SK-N-SH treated with all-trans-retinoic acid at 6 μM for 48 hours (cell line): ENCODE measurements around the gene AVEN.

ENCODE experiments used
- ATAC-seq: fragments of 200-7000 bp; cut with Tn5 transposase; 3 replicates; pipeline ENCODE4 v1.9.1; 2020; ENCODE audit warnings: mild to moderate bottlenecking, moderate library complexity
- ARNTL ChIP-seq: fragments of 450-650 bp; formaldehyde crosslinking; IDR thresholded peaks from 2 replicates; pipeline ENCODE4 v1.5.0; 2020; ENCODE audit warnings: low read depth, mild to moderate bottlenecking, moderate library complexity, borderline replicate concordance
- BACH2 ChIP-seq: fragments of 250-450 bp; sonication (Bioruptor Pico); IDR thresholded peaks from 2 replicates; pipeline ENCODE4 v1.9.0; 2021; ENCODE audit warnings: mild to moderate bottlenecking, borderline replicate concordance
- CSDC2 ChIP-seq: fragments of 250-450 bp; sonication (Bioruptor Pico); IDR thresholded peaks from 2 replicates; pipeline ENCODE4 v1.5.0; 2020; ENCODE audit warnings: mild to moderate bottlenecking, moderate library complexity
- ESRRG ChIP-seq: fragments of 250-450 bp; sonication (Bioruptor Pico); IDR thresholded peaks from 2 replicates; pipeline ENCODE4 v1.6.1; 2021; ENCODE audit warnings: mild to moderate bottlenecking
- GLIS3 ChIP-seq: fragments of 250-450 bp; sonication (Bioruptor Pico); IDR thresholded peaks from 2 replicates; pipeline ENCODE4 v1.5.0; 2020; ENCODE audit warnings: mild to moderate bottlenecking, moderate library complexity
- ISL1 ChIP-seq: fragments of 250-450 bp; sonication (Bioruptor Pico); IDR thresholded peaks from 2 replicates; pipeline ENCODE4 v2.1.2; 2022; ENCODE audit warnings: mild to moderate bottlenecking, moderate library complexity
- OSR1 ChIP-seq: fragments of 250-450 bp; sonication (Bioruptor Pico); IDR thresholded peaks from 2 replicates; pipeline ENCODE4 v1.8.0; 2022; ENCODE audit warnings: moderate library complexity, mild to moderate bottlenecking, inconsistent platforms
- PPARA ChIP-seq: fragments of 250-450 bp; sonication (Bioruptor Pico); IDR thresholded peaks from 2 replicates; pipeline ENCODE4 v1.5.0; 2020; ENCODE audit warnings: mild to moderate bottlenecking, borderline replicate concordance
- RARB ChIP-seq: fragments of 250-450 bp; sonication (Bioruptor Pico); IDR thresholded peaks from 2 replicates; pipeline ENCODE4 v1.8.0; 2021; ENCODE audit warnings: mild to moderate bottlenecking, moderate library complexity
- SNAI2 ChIP-seq: fragments of 250-450 bp; sonication (Bioruptor Pico); IDR thresholded peaks from 2 replicates; pipeline ENCODE4 v1.5.0; 2020; ENCODE audit warnings: mild to moderate bottlenecking, moderate library complexity
- TCF4 ChIP-seq: fragments of 250-450 bp; sonication (Bioruptor Pico); IDR thresholded peaks from 2 replicates; pipeline ENCODE4 v1.8.0; 2021; ENCODE audit warnings: mild to moderate bottlenecking, moderate library complexity, borderline replicate concordance
- TOX ChIP-seq: fragments of 250-450 bp; sonication (Bioruptor Pico); IDR thresholded peaks from 2 replicates; pipeline ENCODE4 v1.8.0; 2021; ENCODE audit warnings: mild to moderate bottlenecking, moderate library complexity, borderline replicate concordance
- ZC3H10 ChIP-seq: fragments of 250-450 bp; sonication (Bioruptor Pico); IDR thresholded peaks from 2 replicates; pipeline ENCODE4 v1.5.1; 2021; ENCODE audit warnings: mild to moderate bottlenecking, moderate library complexity
- ZFP3 ChIP-seq: fragments of 250-450 bp; sonication (Bioruptor Pico); IDR thresholded peaks from 2 replicates; pipeline ENCODE4 v1.5.0; 2020; ENCODE audit warnings: mild to moderate bottlenecking, moderate library complexity
- ZFP30 ChIP-seq: fragments of 450-650 bp; formaldehyde crosslinking; IDR thresholded peaks from 2 replicates; pipeline ENCODE4 v1.5.0; 2022; ENCODE audit warnings: mild to moderate bottlenecking, moderate library complexity
- ZNF70 ChIP-seq: fragments of 450-650 bp; formaldehyde crosslinking; IDR thresholded peaks from 2 replicates; pipeline ENCODE4 v1.5.0; 2020; ENCODE audit warnings: mild to moderate bottlenecking, moderate library complexity
- ZNF8 ChIP-seq: fragments of 450-650 bp; formaldehyde crosslinking; IDR thresholded peaks from 2 replicates; pipeline ENCODE4 v1.5.0; 2020; ENCODE audit warnings: mild to moderate bottlenecking, moderate library complexity
- TF ChIP-seq, protein P1 (sequence below): fragments of 250-450 bp; sonication (Bioruptor Pico); IDR thresholded peaks from 2 replicates; pipeline ENCODE4 v1.5.0; 2020; ENCODE audit warnings: mild to moderate bottlenecking, moderate library complexity
- TF ChIP-seq, protein P2 (sequence below): fragments of 250-450 bp; sonication (Bioruptor Pico); IDR thresholded peaks from 2 replicates; pipeline ENCODE4 v1.5.1; 2021; ENCODE audit warnings: mild to moderate bottlenecking, moderate library complexity
- TF ChIP-seq, protein P3 (sequence below): fragments of 250-450 bp; sonication (Bioruptor Pico); IDR thresholded peaks from 2 replicates; pipeline ENCODE4 v1.8.0; 2021; ENCODE audit warnings: low read depth, mild to moderate bottlenecking, moderate library complexity, borderline replicate concordance
- TF ChIP-seq, protein P4 (sequence below): fragments of 250-450 bp; sonication (Bioruptor Pico); IDR thresholded peaks from 2 replicates; pipeline ENCODE4 v1.5.1; 2020; ENCODE audit warnings: low read depth, mild to moderate bottlenecking, moderate library complexity
- TF ChIP-seq, protein P5 (sequence below): fragments of 250-450 bp; sonication (Bioruptor Pico); IDR thresholded peaks from 2 replicates; pipeline ENCODE4 v1.8.0; 2020; ENCODE audit warnings: mild to moderate bottlenecking, moderate library complexity, borderline replicate concordance

The AVEN gene

DNA sequence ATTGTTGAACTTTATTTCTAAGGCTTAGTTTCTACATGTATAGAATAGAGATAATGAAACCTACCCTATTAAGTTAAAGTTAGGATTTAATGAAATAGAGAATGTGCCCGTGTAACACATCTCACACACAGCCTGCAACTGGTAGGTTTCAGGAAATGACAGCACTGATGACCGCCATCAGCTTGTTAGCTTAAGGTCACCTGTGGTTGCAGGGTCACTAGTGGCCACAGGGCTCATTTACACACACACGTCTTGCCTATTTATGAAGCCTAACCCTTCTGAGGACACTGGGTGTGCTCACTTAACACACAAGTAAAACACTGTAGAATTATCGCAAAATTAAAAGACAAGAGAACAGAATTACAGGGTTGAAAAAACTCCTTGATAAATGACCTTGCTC lies 50.6 kb downstream of the AVEN start:
- TF ChIP-seq ZNF8 (CRISPR knock-in tag): no peak
- no peak for TF ChIP-seq BACH2 (CRISPR knock-in tag)
- TF ChIP-seq TCF4: no peak
- TF ChIP-seq SNAI2 (CRISPR knock-in tag): no peak
- ATAC-seq: no peak

DNA sequence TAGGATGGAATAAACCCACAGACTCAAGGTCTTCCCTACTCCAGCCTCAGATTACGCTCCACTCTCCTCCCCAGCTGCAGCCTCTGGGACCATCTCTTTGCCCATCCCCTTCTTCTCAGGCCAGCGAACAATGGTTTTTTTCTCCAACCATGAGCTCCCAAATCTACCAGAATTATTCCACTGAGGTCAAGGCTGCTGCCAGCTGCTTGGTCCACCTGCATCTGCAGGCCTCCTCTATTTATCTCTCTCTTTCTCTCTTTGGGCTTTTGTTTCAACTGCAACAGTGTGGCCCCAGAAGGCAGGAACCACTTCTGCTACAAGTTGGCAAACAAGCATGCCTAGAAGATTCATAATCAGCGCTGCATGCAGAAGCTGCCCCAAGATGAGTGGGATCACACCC lies 51.6 kb downstream of the AVEN start:
- no peak for ATAC-seq
- TF ChIP-seq, protein P1, sequence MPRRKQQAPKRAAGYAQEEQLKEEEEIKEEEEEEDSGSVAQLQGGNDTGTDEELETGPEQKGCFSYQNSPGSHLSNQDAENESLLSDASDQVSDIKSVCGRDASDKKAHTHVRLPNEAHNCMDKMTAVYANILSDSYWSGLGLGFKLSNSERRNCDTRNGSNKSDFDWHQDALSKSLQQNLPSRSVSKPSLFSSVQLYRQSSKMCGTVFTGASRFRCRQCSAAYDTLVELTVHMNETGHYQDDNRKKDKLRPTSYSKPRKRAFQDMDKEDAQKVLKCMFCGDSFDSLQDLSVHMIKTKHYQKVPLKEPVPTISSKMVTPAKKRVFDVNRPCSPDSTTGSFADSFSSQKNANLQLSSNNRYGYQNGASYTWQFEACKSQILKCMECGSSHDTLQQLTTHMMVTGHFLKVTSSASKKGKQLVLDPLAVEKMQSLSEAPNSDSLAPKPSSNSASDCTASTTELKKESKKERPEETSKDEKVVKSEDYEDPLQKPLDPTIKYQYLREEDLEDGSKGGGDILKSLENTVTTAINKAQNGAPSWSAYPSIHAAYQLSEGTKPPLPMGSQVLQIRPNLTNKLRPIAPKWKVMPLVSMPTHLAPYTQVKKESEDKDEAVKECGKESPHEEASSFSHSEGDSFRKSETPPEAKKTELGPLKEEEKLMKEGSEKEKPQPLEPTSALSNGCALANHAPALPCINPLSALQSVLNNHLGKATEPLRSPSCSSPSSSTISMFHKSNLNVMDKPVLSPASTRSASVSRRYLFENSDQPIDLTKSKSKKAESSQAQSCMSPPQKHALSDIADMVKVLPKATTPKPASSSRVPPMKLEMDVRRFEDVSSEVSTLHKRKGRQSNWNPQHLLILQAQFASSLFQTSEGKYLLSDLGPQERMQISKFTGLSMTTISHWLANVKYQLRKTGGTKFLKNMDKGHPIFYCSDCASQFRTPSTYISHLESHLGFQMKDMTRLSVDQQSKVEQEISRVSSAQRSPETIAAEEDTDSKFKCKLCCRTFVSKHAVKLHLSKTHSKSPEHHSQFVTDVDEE (CRISPR knock-in tag): no peak
- TF ChIP-seq BACH2 (CRISPR knock-in tag) (no peak), ZNF8 (CRISPR knock-in tag) (no peak), ZFP30 (no peak), OSR1 (CRISPR knock-in tag) (no peak), TOX (CRISPR knock-in tag) (no peak), ZNF70 (no peak), ZFP3 (CRISPR knock-in tag) (no peak), GLIS3 (CRISPR knock-in tag) (no peak), ZC3H10 (CRISPR knock-in tag) (no peak), CSDC2 (no peak), ISL1 (no peak), SNAI2 (CRISPR knock-in tag) (no peak), RARB (no peak), ESRRG (no peak), ARNTL (no peak)
- TF ChIP-seq, protein P2, sequence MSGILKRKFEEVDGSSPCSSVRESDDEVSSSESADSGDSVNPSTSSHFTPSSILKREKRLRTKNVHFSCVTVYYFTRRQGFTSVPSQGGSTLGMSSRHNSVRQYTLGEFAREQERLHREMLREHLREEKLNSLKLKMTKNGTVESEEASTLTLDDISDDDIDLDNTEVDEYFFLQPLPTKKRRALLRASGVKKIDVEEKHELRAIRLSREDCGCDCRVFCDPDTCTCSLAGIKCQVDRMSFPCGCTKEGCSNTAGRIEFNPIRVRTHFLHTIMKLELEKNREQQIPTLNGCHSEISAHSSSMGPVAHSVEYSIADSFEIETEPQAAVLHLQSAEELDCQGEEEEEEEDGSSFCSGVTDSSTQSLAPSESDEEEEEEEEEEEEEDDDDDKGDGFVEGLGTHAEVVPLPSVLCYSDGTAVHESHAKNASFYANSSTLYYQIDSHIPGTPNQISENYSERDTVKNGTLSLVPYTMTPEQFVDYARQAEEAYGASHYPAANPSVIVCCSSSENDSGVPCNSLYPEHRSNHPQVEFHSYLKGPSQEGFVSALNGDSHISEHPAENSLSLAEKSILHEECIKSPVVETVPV (CRISPR knock-in tag): no peak
- TF ChIP-seq, protein P3, sequence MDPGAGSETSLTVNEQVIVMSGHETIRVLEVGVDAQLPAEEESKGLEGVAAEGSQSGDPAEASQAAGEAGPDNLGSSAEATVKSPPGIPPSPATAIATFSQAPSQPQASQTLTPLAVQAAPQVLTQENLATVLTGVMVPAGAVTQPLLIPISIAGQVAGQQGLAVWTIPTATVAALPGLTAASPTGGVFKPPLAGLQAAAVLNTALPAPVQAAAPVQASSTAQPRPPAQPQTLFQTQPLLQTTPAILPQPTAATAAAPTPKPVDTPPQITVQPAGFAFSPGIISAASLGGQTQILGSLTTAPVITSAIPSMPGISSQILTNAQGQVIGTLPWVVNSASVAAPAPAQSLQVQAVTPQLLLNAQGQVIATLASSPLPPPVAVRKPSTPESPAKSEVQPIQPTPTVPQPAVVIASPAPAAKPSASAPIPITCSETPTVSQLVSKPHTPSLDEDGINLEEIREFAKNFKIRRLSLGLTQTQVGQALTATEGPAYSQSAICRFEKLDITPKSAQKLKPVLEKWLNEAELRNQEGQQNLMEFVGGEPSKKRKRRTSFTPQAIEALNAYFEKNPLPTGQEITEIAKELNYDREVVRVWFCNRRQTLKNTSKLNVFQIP (CRISPR knock-in tag): no peak
- TF ChIP-seq, protein P4, sequence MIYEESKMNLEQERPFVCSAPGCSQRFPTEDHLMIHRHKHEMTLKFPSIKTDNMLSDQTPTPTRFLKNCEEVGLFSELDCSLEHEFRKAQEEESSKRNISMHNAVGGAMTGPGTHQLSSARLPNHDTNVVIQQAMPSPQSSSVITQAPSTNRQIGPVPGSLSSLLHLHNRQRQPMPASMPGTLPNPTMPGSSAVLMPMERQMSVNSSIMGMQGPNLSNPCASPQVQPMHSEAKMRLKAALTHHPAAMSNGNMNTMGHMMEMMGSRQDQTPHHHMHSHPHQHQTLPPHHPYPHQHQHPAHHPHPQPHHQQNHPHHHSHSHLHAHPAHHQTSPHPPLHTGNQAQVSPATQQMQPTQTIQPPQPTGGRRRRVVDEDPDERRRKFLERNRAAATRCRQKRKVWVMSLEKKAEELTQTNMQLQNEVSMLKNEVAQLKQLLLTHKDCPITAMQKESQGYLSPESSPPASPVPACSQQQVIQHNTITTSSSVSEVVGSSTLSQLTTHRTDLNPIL (CRISPR knock-in tag): no peak

DNA sequence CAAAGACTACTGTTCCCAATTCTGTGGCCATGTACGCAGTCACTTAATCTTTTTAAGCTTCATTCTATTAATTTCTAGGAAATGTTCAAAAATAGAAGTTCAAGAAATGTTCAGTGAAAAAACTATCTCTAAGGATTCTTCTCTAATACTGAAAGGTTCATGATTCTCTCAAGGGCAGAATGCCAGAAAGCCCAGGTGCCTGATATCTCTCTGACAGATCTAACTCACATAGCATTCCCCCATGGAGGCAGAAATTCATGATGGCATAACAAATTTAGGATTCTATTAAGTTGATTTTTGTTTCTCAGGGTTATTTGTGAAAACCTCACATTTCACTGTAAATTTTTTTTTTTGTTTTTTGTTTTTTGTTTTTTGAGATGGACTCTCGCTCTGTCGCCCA lies 53.3 kb downstream of the AVEN start:
- TF ChIP-seq ZFP30: no peak
- TF ChIP-seq ARNTL: no peak
- TF ChIP-seq ZNF70: no peak
- TF ChIP-seq ESRRG: no peak
- TF ChIP-seq ZFP3 (CRISPR knock-in tag): no peak
- no peak for TF ChIP-seq TCF4
- TF ChIP-seq RARB: no peak
- TF ChIP-seq SNAI2 (CRISPR knock-in tag): no peak
- no peak for TF ChIP-seq BACH2 (CRISPR knock-in tag)
- no peak for TF ChIP-seq GLIS3 (CRISPR knock-in tag)
- TF ChIP-seq, protein P4 (CRISPR knock-in tag): no peak
- no peak for TF ChIP-seq PPARA
- no peak for TF ChIP-seq ZNF8 (CRISPR knock-in tag)
- no peak for TF ChIP-seq TOX (CRISPR knock-in tag)
- no peak for TF ChIP-seq ISL1
- TF ChIP-seq, protein P5, sequence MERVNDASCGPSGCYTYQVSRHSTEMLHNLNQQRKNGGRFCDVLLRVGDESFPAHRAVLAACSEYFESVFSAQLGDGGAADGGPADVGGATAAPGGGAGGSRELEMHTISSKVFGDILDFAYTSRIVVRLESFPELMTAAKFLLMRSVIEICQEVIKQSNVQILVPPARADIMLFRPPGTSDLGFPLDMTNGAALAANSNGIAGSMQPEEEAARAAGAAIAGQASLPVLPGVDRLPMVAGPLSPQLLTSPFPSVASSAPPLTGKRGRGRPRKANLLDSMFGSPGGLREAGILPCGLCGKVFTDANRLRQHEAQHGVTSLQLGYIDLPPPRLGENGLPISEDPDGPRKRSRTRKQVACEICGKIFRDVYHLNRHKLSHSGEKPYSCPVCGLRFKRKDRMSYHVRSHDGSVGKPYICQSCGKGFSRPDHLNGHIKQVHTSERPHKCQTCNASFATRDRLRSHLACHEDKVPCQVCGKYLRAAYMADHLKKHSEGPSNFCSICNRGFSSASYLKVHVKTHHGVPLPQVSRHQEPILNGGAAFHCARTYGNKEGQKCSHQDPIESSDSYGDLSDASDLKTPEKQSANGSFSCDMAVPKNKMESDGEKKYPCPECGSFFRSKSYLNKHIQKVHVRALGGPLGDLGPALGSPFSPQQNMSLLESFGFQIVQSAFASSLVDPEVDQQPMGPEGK (CRISPR knock-in tag): no peak
- no peak for TF ChIP-seq CSDC2
- TF ChIP-seq, protein P2 (CRISPR knock-in tag): no peak
- TF ChIP-seq ZC3H10 (CRISPR knock-in tag): no peak
- TF ChIP-seq, protein P3 (CRISPR knock-in tag): no peak
- peak; percentile 27; the same call in 2 of the 3 replicates for ATAC-seq
